ENCODE measurements around the gene AP3S1.

The AP3S1 gene

DNA sequence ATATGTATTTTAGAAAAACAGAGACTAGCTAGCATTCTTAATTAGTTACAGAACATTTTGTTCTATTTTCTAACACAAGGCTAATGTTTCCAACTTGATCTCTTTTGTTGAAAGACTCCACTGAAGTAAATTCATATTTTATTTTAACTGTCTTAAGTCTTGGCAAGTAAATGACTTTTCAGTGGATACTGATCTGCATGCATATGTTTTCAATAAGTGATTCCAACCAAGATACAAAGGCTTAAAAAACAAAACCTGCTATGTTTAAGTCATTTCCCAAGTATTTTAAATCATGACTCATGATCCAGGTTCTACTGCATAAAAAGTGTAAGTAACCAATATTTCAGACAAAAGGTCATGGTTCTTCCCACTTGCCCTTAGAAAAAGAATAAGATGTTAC lies 31.0 kb upstream of the AP3S1 start:
- Histone ChIP-seq H3K4me1 (ENCODE audit: control insufficient read depth, insufficient read depth, low read length) (0 out of 2 replicates have a peak, but pooled peaks cover 2% of the 10 kb centered on the region), H3K4me3 (ENCODE audit: low read depth, low read length) (no peak overlapping the region), H3K9me3 (ENCODE audit: control insufficient read depth, insufficient read depth, low read depth, low read length) (no peaks in the 10 kb centered on the region), H3K27ac (ENCODE audit: extremely low read depth, low read depth, low read length) (no peak overlapping the region), H3K36me3 (ENCODE audit: control insufficient read depth in 2 of 2, insufficient read depth in 1 of 2, low read length in 2 of 2) (peaks cover 0 to 9% of the 10 kb centered on the region in 2 experiments; a peak in 1 of 3 replicates)
- POLR2A ChIA-PET = no interaction called here
- CTCF ChIA-PET = no interaction called here
- TF ChIP-seq ZNF404 (tag by site-specific recombination; IDR thresholded peaks at IDR 0.05) = no peak
- TF ChIP-seq ZNF394 (tag by site-specific recombination; IDR thresholded peaks at IDR 0.05; ENCODE audit: borderline replicate concordance) = no peak
- TF ChIP-seq GLIS1 (tag by site-specific recombination; IDR thresholded peaks at IDR 0.05) = no peak
- TF ChIP-seq, protein P1, sequence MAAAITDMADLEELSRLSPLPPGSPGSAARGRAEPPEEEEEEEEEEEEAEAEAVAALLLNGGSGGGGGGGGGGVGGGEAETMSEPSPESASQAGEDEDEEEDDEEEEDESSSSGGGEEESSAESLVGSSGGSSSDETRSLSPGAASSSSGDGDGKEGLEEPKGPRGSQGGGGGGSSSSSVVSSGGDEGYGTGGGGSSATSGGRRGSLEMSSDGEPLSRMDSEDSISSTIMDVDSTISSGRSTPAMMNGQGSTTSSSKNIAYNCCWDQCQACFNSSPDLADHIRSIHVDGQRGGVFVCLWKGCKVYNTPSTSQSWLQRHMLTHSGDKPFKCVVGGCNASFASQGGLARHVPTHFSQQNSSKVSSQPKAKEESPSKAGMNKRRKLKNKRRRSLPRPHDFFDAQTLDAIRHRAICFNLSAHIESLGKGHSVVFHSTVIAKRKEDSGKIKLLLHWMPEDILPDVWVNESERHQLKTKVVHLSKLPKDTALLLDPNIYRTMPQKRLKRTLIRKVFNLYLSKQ (tag by site-specific recombination; IDR thresholded peaks at IDR 0.05; ENCODE audit: borderline replicate concordance) = no peak
- no peak for TF ChIP-seq ZNF155 (tag by site-specific recombination; IDR thresholded peaks at IDR 0.05)
- TF ChIP-seq ZNF677 (tag by site-specific recombination; IDR thresholded peaks at IDR 0.05) = no peak
- no peak for TF ChIP-seq ZIC2 (tag by site-specific recombination; IDR thresholded peaks at IDR 0.05)
- TF ChIP-seq HOXC10 (CRISPR knock-in tag; IDR thresholded peaks at IDR 0.05) = no peak
- no peak for TF ChIP-seq ZNF341 (tag by site-specific recombination; IDR thresholded peaks at IDR 0.05; ENCODE audit: low read depth)
- TF ChIP-seq ZBTB8A (tag by site-specific recombination; IDR thresholded peaks at IDR 0.05) = no peak
- TF ChIP-seq ZNF175 (tag by site-specific recombination; IDR thresholded peaks at IDR 0.05) = no peak
- no peak for TF ChIP-seq ZNF48 (tag by site-specific recombination; IDR thresholded peaks at IDR 0.05)
- TF ChIP-seq ZNF350 (tag by site-specific recombination; IDR thresholded peaks at IDR 0.05) = no peak
- no peak for TF ChIP-seq ZNF837 (tag by site-specific recombination; IDR thresholded peaks at IDR 0.05)
- TF ChIP-seq, protein P2, sequence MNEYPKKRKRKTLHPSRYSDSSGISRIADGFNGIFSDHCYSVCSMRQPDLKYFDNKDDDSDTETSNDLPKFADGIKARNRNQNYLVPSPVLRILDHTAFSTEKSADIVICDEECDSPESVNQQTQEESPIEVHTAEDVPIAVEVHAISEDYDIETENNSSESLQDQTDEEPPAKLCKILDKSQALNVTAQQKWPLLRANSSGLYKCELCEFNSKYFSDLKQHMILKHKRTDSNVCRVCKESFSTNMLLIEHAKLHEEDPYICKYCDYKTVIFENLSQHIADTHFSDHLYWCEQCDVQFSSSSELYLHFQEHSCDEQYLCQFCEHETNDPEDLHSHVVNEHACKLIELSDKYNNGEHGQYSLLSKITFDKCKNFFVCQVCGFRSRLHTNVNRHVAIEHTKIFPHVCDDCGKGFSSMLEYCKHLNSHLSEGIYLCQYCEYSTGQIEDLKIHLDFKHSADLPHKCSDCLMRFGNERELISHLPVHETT (tag by site-specific recombination; IDR thresholded peaks at IDR 0.05) = no peak
- no peak for TF ChIP-seq ZNF514 (tag by site-specific recombination; IDR thresholded peaks at IDR 0.05)
- TF ChIP-seq, protein P3, sequence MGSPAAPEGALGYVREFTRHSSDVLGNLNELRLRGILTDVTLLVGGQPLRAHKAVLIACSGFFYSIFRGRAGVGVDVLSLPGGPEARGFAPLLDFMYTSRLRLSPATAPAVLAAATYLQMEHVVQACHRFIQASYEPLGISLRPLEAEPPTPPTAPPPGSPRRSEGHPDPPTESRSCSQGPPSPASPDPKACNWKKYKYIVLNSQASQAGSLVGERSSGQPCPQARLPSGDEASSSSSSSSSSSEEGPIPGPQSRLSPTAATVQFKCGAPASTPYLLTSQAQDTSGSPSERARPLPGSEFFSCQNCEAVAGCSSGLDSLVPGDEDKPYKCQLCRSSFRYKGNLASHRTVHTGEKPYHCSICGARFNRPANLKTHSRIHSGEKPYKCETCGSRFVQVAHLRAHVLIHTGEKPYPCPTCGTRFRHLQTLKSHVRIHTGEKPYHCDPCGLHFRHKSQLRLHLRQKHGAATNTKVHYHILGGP (tag by site-specific recombination; IDR thresholded peaks at IDR 0.05) = no peak
- TF ChIP-seq, protein P4, sequence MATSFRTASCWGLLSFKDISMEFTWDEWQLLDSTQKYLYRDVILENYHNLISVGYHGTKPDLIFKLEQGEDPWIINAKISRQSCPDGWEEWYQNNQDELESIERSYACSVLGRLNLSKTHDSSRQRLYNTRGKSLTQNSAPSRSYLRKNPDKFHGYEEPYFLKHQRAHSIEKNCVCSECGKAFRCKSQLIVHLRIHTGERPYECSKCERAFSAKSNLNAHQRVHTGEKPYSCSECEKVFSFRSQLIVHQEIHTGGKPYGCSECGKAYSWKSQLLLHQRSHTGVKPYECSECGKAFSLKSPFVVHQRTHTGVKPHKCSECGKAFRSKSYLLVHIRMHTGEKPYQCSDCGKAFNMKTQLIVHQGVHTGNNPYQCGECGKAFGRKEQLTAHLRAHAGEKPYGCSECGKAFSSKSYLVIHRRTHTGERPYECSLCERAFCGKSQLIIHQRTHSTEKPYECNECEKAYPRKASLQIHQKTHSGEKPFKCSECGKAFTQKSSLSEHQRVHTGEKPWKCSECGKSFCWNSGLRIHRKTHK (tag by site-specific recombination; IDR thresholded peaks at IDR 0.05) = no peak
- TF ChIP-seq, protein P5, sequence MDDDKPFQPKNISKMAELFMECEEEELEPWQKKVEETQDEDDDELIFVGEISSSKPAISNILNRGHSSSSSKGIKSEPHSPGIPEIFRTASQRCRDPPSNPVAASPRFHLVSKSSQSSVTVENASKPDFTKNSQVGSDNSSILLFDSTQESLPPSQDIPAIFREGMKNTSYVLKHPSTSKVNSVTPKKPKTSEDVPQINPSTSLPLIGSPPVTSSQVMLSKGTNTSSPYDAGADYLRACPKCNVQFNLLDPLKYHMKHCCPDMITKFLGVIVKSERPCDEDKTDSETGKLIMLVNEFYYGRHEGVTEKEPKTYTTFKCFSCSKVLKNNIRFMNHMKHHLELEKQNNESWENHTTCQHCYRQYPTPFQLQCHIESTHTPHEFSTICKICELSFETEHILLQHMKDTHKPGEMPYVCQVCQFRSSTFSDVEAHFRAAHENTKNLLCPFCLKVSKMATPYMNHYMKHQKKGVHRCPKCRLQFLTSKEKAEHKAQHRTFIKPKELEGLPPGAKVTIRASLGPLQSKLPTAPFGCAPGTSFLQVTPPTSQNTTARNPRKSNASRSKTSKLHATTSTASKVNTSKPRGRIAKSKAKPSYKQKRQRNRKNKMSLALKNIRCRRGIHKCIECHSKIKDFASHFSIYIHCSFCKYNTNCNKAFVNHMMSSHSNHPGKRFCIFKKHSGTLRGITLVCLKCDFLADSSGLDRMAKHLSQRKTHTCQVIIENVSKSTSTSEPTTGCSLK (tag by site-specific recombination; IDR thresholded peaks at IDR 0.05) = no peak
- TF ChIP-seq ZNF585B (tag by site-specific recombination; IDR thresholded peaks at IDR 0.05) = no peak

All from HEK293 (cell line).